Activated CD8-positive, alpha-beta T cell treated with anti-CD3 and anti-CD28 coated beads for 36 hours (primary cell): ENCODE measurements around the gene PTPN4. TPM values are rescaled to one million over a fixed set of nuclear protein-coding genes. Genes with fewer than 3 reads are reported as not detected.

Experiments used
- ATAC-seq: fragments of 200-7000 bp; cut with Tn5 transposase; one replicate; pipeline ENCODE4 v1.10.0; 2021; ENCODE audit warnings: mild to moderate bottlenecking, moderate library complexity
- CTCF ChIA-PET: fragments of 350-600 bp; sonication (Branson Sonifier 250); formaldehyde crosslinking; loops from one replicate; lab custom pipeline; 2021; ENCODE audit warnings: antibody characterized with exemption; lab: Charles Lee
- POLR2A ChIA-PET: fragments of 350-600 bp; sonication (Branson Sonifier 250); formaldehyde crosslinking; loops from one replicate; lab custom pipeline; 2021; ENCODE audit warnings: antibody characterized with exemption; lab: Charles Lee
- DNase-seq: peaks from one replicate; pipeline ENCODE4 v3.0.0-alpha.2; 2020
- H3K27ac Mint-ChIP-seq: one replicate; pipeline ENCODE4 v1.8.0; 2021; ENCODE audit warnings: mild to moderate bottlenecking, mixed read lengths
- H3K27me3 Mint-ChIP-seq: one replicate; pipeline ENCODE4 v1.8.0; 2021; ENCODE audit warnings: mixed read lengths
- H3K36me3 Mint-ChIP-seq: one replicate; pipeline ENCODE4 v1.8.0; 2021; ENCODE audit warnings: low read depth, mixed read lengths
- H3K4me1 Mint-ChIP-seq: one replicate; pipeline ENCODE4 v1.8.0; 2021; ENCODE audit warnings: low read depth, mixed read lengths
- H3K4me3 Mint-ChIP-seq: one replicate; pipeline ENCODE4 v1.8.0; 2021; ENCODE audit warnings: mild to moderate bottlenecking, moderate library complexity, mixed read lengths
- H3K9me3 Mint-ChIP-seq: one replicate; pipeline ENCODE4 v1.8.0; 2021; ENCODE audit warnings: mixed read lengths
- CTCF ChIP-seq: fragments of 200-600 bp; IDR thresholded peaks from one replicate; pipeline ENCODE4 v1.8.0; 2022; ENCODE audit warnings: antibody characterized with exemption, mild to moderate bottlenecking
- intact Hi-C: fragments of 100-400 bp; cut with micrococcal nuclease; formaldehyde crosslinking; loops from one replicate; pipeline ENCODE4 v1.10.0; 2022
- total RNA-seq, 2 experiments: library from RNA; stranded (reverse); gene quantifications; one replicate each; pipeline ENCODE4 v1.2.3, GENCODE V29; 2021

The PTPN4 gene
- total RNA-seq, 2 experiments from 2014 or later = 34.4 to 40.2 TPM

GRCh38 chr2:119756837-119757236 lies 2.9 kb upstream of the PTPN4 start:
- POLR2A ChIA-PET = interaction anchor here (0.7 to 1.4 kb wide), 4 partner anchors 69 to 468 kb away, joined by 3 to 4 read pairs (median 3); no protein-coding TSS in a partner anchor
- no peaks in the 10 kb centered on the region for H3K27me3 Mint-ChIP-seq
- intact Hi-C loops = loop anchor here (10.0 kb wide), 1 partner anchor 348 kb away; no protein-coding TSS in a partner anchor
- H3K4me1 Mint-ChIP-seq = peaks cover 26% of the 10 kb centered on the region
- TF ChIP-seq CTCF = no peak
- CTCF ChIA-PET = interaction anchor here (1.0 to 5.0 kb wide), 6 partner anchors 18 to 418 kb away, joined by 3 to 82 read pairs (median 6); no protein-coding TSS in a partner anchor
- DNase-seq (peak; percentile 68), ATAC-seq (no peak)
- no peaks in the 10 kb centered on the region for H3K36me3 Mint-ChIP-seq
- H3K4me3 Mint-ChIP-seq = no peak overlapping the region
- no peaks in the 10 kb centered on the region for H3K9me3 Mint-ChIP-seq
- peak overlapping the region; percentile 19 for H3K27ac Mint-ChIP-seq

- no peak for ATAC-seq
Observed at GRCh38 chr2:119758881-119759450, 756 bp upstream of the PTPN4 start.

GRCh38 chr2:119760237-119760955 lies 674 bp downstream of the PTPN4 start:
- ChIA-PET POLR2A (interaction anchor here (0.9 to 2.2 kb wide), 4 partner anchors 9 to 416 kb away, joined by 3 to 7 read pairs (median 4); no protein-coding TSS in a partner anchor), CTCF (interaction anchor here (0.6 to 5.0 kb wide), 6 partner anchors 10 to 415 kb away, joined by 4 to 25 read pairs (median 5); no protein-coding TSS in a partner anchor)
- Mint-ChIP-seq H3K27me3 (no peaks in the 10 kb centered on the region), H3K27ac (peak overlapping the region; percentile 71), H3K4me1 (peaks cover 53% of the 10 kb centered on the region), H3K36me3 (peaks cover under 1% of the 10 kb centered on the region), H3K4me3 (peak overlapping the region; percentile 81), H3K9me3 (no peaks in the 10 kb centered on the region)
- TF ChIP-seq CTCF = no peak
- intact Hi-C loops = no loop called here
- ATAC-seq (peak; percentile 2), DNase-seq (peak; percentile 54)

More at GRCh38 chr2:119758881-119759450, 756 bp upstream of the PTPN4 start:
- TF ChIP-seq CTCF = no peak
- no peak for DNase-seq
- no peaks in the 10 kb centered on the region for H3K36me3 Mint-ChIP-seq
- CTCF ChIA-PET = interaction anchor here (1.0 to 5.0 kb wide), 5 partner anchors 56 to 417 kb away, joined by 3 to 25 read pairs (median 4); no protein-coding TSS in a partner anchor
- POLR2A ChIA-PET = interaction anchor here (0.5 to 1.0 kb wide), 5 partner anchors 10 to 418 kb away, joined by 3 read pairs; partner anchors contain the start of gene EPB41L5
- H3K27ac Mint-ChIP-seq = peak overlapping the region; percentile 97
- peak overlapping the region; percentile 81 for H3K4me3 Mint-ChIP-seq
- H3K4me1 Mint-ChIP-seq = peaks cover 42% of the 10 kb centered on the region
- no peaks in the 10 kb centered on the region for H3K27me3 Mint-ChIP-seq
- H3K9me3 Mint-ChIP-seq = no peaks in the 10 kb centered on the region
- intact Hi-C loops = loop anchor here (10.0 kb wide), 1 partner anchor 346 kb away; no protein-coding TSS in a partner anchor

GRCh38 chr2:119760956-119761275 lies 1.2 kb downstream of the PTPN4 start:
- DNase-seq (no peak), ATAC-seq (no peak)
- ChIA-PET POLR2A (interaction anchor here (1.2 to 2.2 kb wide), 2 partner anchors 8 to 10 kb away, joined by 6 to 7 read pairs; no protein-coding TSS in a partner anchor), CTCF (interaction anchor here (1.3 to 5.0 kb wide), 5 partner anchors 9 to 415 kb away, joined by 4 to 25 read pairs (median 6); no protein-coding TSS in a partner anchor)
- H3K4me3 Mint-ChIP-seq = peak overlapping the region; percentile 81
- TF ChIP-seq CTCF = no peak
- H3K36me3 Mint-ChIP-seq = peaks cover 4% of the 10 kb centered on the region
- intact Hi-C loops = no loop called here
- H3K4me1 Mint-ChIP-seq = peaks cover 57% of the 10 kb centered on the region
- peak overlapping the region; percentile 71 for H3K27ac Mint-ChIP-seq
- H3K27me3 Mint-ChIP-seq = no peaks in the 10 kb centered on the region
- H3K9me3 Mint-ChIP-seq = peaks cover 4% of the 10 kb centered on the region
